GM21576 (cell line): ENCODE data around the gene SPTAN1.
A peak's percentile ranks its signal among the peaks of the same experiment; 100 is the strongest.
"Not testable (repeated sequence)": the region's sequence is repeated elsewhere in the genome, so short reads cannot be mapped to it uniquely, and the experiment has no call there.

Source experiments
- ATAC-seq: cut with Tn5 transposase; IDR thresholded peaks from one replicate; pipeline ENCODE4 v1.9.1; 2021; ENCODE audit warnings: mild to moderate bottlenecking, moderate library complexity; ENCODE audit not compliant: unreplicated experiment

The SPTAN1 gene

DNA sequence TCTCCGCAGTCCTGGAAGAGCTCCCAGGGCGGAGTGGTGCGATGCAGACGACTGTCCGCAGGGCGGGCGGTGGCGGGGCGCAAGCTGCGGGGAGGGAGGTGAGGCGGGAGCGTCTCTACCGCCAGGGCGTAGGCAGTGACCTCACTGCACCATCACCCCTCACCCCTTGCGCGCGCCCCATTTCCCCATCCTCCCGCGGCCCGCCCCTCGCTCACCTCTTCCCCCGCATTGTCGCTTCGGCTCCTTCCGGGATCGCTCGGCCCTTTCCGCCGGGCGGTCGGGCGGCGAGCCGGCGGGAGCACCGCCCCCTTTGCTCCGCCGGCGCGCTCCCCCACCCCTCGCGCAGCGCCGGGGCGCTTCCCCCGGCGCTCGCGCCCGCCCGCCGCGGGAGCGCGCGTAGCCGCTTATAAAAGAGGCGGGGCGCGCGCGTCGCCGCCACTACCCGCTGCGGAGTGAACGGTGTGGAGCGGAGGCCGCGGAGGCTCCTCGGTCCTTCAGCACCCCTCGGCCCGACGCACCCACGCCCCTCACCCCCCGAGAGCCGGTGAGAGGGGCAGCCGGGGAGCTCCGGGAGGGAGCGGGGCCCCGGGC lies at the start of gene SPTAN1:
SPTAN1 (plus strand) TSS at position 435 of the 591 bp plus-strand sequence. CDS start 14,154 bp downstream, outside the sequence.
- ATAC-seq = peak; percentile 78

GRCh38 chr9:128503415-128503825 lies 49.0 kb upstream of the SPTAN1 start:
- ATAC-seq = not testable (repeated sequence)

DNA sequence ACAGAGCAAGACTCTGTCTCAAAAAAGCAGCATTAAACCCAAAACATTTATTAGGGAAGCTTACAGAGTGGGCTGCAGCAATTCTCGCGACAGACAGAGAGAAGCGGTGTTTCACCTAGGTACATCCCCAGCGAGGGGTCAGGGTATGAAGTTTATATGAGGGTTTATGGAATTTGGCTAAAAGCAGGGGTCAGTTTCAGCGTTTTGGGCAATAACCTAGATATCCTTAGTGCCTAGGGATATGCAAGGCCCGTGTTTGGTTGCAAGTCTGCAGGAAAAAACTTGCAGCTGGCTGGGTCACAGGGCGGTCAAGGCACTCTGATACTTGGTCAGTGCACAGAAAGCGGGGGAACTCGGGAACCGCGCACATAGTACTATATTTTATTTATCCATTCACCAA lies 48.5 kb upstream of the SPTAN1 start:
- ATAC-seq = no peak

- ATAC-seq = peak; percentile 79
These were observed 47.6 kb upstream of the SPTAN1 start, which contains the start of gene GLE1 for GRCh38 chr9:128504485-128505413. GLE1 (plus strand) TSS chr9:128504719; CDS start chr9:128504806, 87 bp downstream.

- ATAC-seq = no peak
These were observed 47.0 kb upstream of the SPTAN1 start for GRCh38 chr9:128505414-128505765.

- not testable (repeated sequence) for ATAC-seq
These were observed 46.5 kb upstream of the SPTAN1 start for GRCh38 chr9:128505906-128506305.

- no peak for ATAC-seq
These were observed 39.6 kb upstream of the SPTAN1 start for GRCh38 chr9:128512820-128513219.

DNA sequence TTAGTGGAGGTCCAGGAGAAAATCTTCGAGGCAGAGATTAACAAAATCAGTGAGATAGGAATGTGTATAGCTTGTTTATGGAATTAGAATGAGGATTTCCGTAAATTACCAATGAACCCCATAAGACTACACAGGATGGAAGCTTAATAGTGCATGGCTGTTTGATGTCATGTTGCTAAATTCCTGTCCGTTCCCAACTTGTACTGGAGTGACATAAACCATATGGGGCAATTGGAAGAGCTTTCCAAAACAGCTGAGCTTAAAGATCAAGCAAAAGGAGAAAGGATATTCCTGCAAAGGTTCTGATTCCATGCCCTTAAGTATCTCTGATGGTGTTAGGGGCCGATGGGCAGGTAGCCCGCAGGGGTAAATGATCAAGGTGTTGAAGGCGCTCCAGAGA lies 30.4 kb upstream of the SPTAN1 start:
- no peak for ATAC-seq

GRCh38 chr9:128523199-128523925 lies 29.0 kb upstream of the SPTAN1 start:
- ATAC-seq = no peak

- no peak for ATAC-seq
These were observed 25.7 kb upstream of the SPTAN1 start for GRCh38 chr9:128526720-128527119.

DNA sequence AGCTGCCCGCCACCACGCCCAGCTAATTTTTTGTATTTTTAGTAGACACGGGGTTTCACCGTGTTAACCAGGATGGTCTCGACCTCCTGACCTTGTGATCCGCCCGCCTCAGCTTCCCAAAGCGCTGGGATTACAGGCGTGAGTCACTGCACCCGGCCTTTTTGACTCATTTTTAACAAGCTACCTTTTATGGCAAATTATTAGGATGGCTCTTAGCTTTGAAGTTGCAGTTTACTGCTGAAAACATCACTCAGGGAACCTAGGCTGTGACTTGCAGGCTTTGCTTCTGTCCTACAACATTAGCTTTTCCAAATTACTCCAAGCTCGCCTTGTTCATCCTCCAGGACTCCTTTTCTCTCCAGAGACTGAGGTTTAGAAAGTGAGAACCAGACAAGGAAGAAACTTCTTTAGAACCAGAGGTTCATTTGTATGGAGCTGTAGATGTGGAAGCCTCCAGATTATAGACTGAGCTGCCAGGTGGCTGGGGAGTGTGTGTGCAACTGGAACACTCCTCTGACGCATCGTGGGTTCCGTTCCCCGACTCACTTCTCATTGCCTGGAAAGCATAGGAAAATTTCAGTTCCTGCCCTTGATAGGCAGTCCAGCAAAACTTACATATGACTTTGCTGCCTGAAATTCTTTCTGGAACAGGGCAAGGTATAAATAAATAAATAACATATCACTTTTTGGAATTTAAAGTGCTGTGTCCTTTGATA lies 23.8 kb upstream of the SPTAN1 start:
- ATAC-seq = no peak

DNA sequence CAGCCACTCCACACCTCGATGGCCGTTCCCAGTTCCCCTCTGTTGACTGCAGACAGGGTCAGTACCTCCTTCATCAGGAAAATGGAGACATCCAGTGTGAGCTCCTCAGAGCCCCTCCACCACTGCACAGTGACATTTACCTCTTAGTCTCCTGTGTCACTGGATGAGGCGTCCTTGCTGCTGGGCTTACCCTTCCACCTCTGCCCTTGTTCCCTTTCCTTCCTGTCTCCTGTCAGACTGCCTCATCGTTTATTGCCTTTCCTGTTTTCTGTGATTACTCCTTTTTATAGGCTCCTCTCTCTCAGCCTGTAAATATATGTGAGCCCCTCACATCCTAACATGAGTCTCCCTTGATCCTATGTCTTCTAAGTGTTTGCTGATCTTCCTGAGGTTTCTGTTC lies 23.2 kb upstream of the SPTAN1 start:
- ATAC-seq = no peak

DNA sequence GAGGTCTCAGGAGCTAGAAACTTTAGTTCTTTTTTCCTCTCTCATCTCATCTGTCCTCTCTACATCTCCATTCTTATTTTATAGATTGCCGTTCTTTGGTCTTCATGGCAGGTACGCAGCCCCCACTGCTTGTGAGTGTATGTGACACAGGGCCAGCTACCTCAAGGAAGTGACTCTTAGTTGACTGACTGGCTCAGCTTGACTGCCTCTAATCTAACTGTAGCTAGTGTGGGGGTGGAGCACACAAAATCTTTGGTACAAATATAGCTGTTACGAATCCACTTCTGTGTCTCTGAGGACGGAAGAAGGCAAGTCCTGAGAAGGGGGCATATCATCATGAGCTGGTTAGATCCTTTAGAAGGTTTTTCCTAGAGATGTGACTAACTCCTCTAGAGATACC lies 19.8 kb upstream of the SPTAN1 start:
- no peak for ATAC-seq

- no peak for ATAC-seq
These were observed 11.6 kb upstream of the SPTAN1 start for GRCh38 chr9:128540634-128541360.

DNA sequence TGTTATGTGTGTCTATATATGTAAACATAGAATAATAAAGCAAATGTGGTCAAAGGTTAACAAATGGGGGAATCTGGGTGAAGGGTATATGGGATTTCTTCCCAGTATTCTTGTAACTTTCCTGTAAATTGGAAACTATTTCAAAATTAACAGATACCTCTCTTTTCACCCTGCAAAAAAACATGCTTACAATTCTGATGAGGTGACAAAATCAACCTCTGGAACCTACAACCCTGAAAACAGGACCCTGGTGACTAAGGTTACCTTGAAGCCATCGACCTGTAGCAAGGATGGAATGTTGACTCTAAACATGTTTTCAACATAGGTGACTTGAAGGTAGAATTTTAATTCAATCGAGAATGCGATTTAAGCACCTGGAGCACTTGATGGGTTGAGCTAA lies 5.9 kb upstream of the SPTAN1 start:
- no peak for ATAC-seq

- no peak for ATAC-seq
These were observed 3.5 kb upstream of the SPTAN1 start for GRCh38 chr9:128548876-128549275.

- ATAC-seq = no peak
These were observed 2.2 kb upstream of the SPTAN1 start for GRCh38 chr9:128550226-128550625.

DNA sequence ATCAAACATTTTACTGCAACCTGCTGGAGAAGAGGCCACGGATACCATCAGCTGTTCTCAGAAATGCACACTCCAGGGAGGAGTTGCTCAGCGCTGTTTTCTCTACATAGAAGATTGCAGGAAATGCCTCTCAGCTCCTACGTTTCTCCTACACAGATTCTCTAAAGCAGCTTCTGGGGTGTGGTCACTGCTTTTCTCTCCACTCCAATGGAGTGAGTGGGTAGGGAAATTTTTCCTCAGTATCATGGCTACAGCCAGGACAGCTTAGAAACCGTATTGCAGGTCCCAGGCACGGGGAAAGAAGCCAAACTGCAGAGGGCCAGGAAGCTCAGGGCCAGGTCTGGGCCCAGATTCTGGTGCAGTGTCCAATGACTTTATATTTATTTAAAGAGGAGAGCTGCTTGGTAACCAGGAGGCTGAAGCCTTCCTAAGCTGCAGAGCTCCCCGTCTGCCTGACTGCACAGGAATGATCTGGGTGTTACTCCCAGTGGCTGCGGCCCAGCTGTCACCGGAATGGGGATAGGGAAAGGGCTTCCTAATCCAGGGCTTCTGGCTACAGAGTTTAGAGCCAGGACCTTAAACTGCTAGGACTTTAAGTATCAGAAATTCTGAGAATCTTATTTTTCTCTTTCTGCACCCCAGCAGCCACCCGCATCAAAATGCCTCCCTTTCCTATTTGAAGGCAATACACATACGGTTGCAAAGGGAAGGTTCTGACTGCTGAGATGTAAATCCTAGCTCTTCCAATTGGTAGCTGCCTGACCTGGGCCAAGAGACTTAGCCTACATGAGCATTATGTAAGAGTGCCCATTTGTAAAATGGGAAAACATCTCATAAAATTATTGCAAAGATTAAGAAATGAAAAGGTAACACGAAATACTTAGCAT lies 1.4 kb upstream of the SPTAN1 start:
- ATAC-seq = no peak

- no peak for ATAC-seq
These were observed 682 bp upstream of the SPTAN1 start for GRCh38 chr9:128551657-128552152.
